GM04503 (cell line): ENCODE results near the gene BARX1.

Experiments
- DNase-seq: peaks from one replicate; pipeline ENCODE4 v3.0.0-alpha.2; 2012; ENCODE audit warnings: low read depth

BARX1 gene

GRCh38 chr9:93917121-93917853, 37.9 kb downstream of the BARX1 start:
- DNase-seq: no peak

DNA sequence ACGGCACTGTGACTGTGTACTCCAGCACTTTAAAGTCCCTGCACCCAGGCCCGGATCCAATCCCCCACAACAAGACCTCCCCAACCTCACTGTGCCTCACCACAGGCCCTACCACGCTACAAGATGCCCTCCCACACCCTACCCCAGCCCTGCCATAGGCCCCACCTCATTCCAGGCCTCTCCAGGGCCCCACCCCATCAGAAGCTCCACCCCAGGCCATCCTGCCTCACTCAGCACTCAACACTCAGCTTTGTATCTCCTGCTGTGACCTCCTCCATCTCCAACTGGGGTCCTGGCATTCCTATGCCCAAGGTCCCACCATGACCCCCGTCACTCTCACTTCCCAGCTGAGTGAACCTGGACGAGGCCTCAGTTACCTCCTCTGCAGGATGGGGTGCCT, 38.8 kb downstream of the BARX1 start:
- no peak for DNase-seq

- DNase-seq: no peak
Measured at GRCh38 chr9:93911801-93912554, 43.2 kb downstream of the BARX1 start.

DNA sequence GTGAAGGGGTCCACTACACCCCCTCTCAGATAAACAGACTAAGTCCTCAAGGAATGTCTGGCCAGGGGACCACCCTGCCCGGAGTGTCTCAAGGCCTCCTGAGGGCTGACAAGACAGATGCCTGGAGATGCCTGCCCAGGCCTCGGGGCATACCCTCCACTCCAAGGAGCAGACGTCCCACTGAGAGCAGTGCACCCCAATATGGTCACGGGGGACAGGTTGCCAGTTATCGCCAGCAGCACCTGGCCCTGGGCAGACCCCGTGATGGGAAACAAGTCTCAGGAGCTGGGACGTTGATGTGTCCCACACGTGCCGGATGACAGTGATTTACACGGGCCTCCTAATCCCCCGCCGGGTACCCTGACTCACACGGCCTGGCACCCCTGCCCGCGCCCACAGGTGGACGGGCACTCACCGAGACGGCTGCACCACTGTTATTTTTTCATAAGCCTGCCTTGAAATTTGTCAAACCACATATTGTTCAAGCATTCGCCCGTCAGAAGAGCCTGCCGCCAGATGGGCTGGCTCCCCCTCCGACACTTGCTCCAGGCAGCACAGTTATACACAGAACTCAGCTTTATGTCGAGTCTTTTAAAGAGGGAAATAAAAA, 43.9 kb downstream of the BARX1 start:
- no peak for DNase-seq

DNA sequence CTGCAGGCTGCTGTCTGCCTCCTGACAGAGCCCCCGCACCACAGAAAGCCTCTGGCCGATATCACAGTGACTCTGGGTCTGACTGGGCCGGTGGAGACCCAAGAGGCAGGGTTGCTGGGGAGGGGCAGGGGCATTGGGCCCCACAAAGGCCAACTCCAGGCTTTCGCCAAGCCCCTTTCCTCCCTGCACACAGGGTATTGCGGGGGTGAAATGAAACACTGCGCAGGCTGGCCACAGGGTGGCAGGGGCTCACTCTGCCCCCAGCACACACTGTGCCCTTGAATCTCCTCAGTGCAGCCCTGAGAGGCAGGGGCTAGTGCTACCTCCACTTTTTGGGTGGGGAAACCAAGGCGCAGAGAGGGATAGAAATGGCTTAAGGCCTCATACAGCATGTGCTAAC, 44.6 kb downstream of the BARX1 start:
- no peak for DNase-seq

GRCh38 chr9:93910196-93910595, 45.0 kb downstream of the BARX1 start:
- DNase-seq: no peak

GRCh38 chr9:93909242-93909616, 45.9 kb downstream of the BARX1 start:
- DNase-seq: no peak

GRCh38 chr9:93908591-93909241, 46.4 kb downstream of the BARX1 start:
- no peak for DNase-seq

GRCh38 chr9:93907551-93908199, 47.5 kb downstream of the BARX1 start:
- DNase-seq: no peak

- DNase-seq: no peak
Measured at GRCh38 chr9:93906195-93906880, 48.8 kb downstream of the BARX1 start.

- DNase-seq: no peak
Measured at GRCh38 chr9:93905473-93906133, 49.6 kb downstream of the BARX1 start.

- DNase-seq: no peak
Measured at GRCh38 chr9:93904649-93905472, 50.3 kb downstream of the BARX1 start.

- no peak for DNase-seq
Measured at GRCh38 chr9:93903886-93904648, 51.1 kb downstream of the BARX1 start.

GRCh38 chr9:93902780-93903655, 52.1 kb downstream of the BARX1 start:
- no peak for DNase-seq

DNA sequence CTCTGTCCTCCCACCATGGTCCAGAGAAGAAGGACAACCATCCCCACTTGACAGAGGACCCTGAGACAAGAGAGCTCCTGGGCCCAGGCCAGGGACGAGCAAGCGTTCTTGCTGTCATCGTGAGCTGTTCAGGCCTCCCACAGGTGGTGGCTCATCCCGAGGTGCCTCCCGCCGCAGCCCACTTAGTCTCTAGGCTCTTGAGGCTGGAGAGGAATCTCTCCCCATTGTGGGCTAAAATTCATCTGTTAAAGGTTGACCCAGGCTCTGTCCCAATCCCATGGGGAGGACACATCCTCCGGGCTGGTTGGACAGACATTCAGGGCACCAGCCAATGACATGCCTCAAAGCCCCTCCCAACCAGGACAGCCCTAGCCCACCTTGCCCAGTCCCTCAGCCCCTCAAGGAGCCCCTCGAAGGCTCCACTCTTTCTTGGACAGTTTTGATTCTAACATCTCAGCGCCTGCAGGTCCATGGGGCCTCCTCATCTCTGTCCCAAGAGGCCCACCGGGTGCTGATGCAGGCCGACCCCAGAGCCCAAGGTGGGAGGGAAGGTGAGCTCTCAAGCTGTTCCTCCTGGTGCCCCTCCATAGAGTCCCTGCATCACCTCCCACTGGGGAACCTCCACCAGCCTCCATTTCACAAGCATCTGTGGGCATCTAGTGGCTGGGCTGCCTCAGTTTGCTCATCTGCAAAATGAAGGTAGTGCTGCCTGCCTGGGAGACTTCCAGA, 52.9 kb downstream of the BARX1 start:
- no peak for DNase-seq
